CD4-positive, alpha-beta memory T cell (primary cell): ENCODE measurements around the gene L2HGDH. TPM values are rescaled to one million over a fixed set of nuclear protein-coding genes. Genes with fewer than 3 reads are reported as not detected.

Experiments
- CTCF ChIA-PET: fragments of 350-600 bp; sonication (Branson Sonifier 250); formaldehyde crosslinking; loops from one replicate; lab custom pipeline; 2021; ENCODE audit warnings: inconsistent platforms; ENCODE audit not compliant: partially characterized antibody; lab: Charles Lee
- POLR2A ChIA-PET: fragments of 350-600 bp; sonication (Branson Sonifier 250); formaldehyde crosslinking; loops from one replicate; lab custom pipeline; 2021; ENCODE audit not compliant: partially characterized antibody; lab: Charles Lee
- DNase-seq, 5 donors: peaks; one replicate each; pipeline versions ENCODE4 v3.0.0 to v3.0.0-alpha.2; 2020 to 2022; ENCODE audit warnings: mixed read lengths in 1 of 5
- H3K27ac ChIP-seq: one replicate; pipeline ENCODE4 v1.7.0; 2013; ENCODE audit warnings: low read depth, low read length
- H3K27me3 ChIP-seq: 2 replicates; pipeline ENCODE4 v1.7.0; 2013; ENCODE audit warnings: mild to moderate bottlenecking, low read length, moderate library complexity; ENCODE audit not compliant: insufficient read depth
- H3K36me3 ChIP-seq: 2 replicates; pipeline ENCODE4 v1.7.0; 2013; ENCODE audit warnings: mild to moderate bottlenecking, low read length, moderate library complexity; ENCODE audit not compliant: insufficient read depth
- H3K4me1 ChIP-seq: 2 replicates; pipeline ENCODE4 v1.7.0; 2013; ENCODE audit warnings: mild to moderate bottlenecking, low read length, moderate library complexity; ENCODE audit not compliant: insufficient read depth
- H3K4me3 ChIP-seq, 2 donors: one replicate each; pipeline ENCODE4 v1.7.0; 2013; ENCODE audit warnings: low read length in 2 of 2, mild to moderate bottlenecking in 1 of 2
- H3K9me3 ChIP-seq, 2 donors: one replicate each; pipeline ENCODE4 v1.7.0; 2013; ENCODE audit warnings: low read length in 2 of 2, control low read depth in 1 of 2; ENCODE audit not compliant: control insufficient read depth in 1 of 2
- H3K27ac Mint-ChIP-seq, 7 donors: one replicate each; pipeline ENCODE4 v1.8.0; 2020 to 2021; ENCODE audit warnings: mixed read lengths in 7 of 7, mild to moderate bottlenecking in 6 of 7, inconsistent platforms in 3 of 7, moderate library complexity in 3 of 7
- H3K27me3 Mint-ChIP-seq, 2 donors: one replicate each; pipeline ENCODE4 v1.8.0; 2020 to 2021; ENCODE audit warnings: mixed read lengths in 2 of 2
- H3K36me3 Mint-ChIP-seq, 2 donors: one replicate each; pipeline ENCODE4 v1.8.0; 2020 to 2021; ENCODE audit warnings: mixed read lengths in 2 of 2, inconsistent platforms in 1 of 2, mild to moderate bottlenecking in 1 of 2
- H3K4me1 Mint-ChIP-seq, 4 donors: one replicate each; pipeline ENCODE4 v1.8.0; 2020 to 2021; ENCODE audit warnings: mixed read lengths in 4 of 4, mild to moderate bottlenecking in 1 of 4
- H3K4me3 Mint-ChIP-seq, 8 donors: one replicate each; pipeline ENCODE4 v1.8.0; 2020 to 2021; ENCODE audit warnings: mixed read lengths in 8 of 8, mild to moderate bottlenecking in 7 of 8, moderate library complexity in 6 of 8, inconsistent platforms in 3 of 8
- H3K9me3 Mint-ChIP-seq, 8 donors: one replicate each; pipeline ENCODE4 v1.8.0; 2020 to 2021; ENCODE audit warnings: mixed read lengths in 8 of 8, mild to moderate bottlenecking in 5 of 8, inconsistent platforms in 3 of 8, moderate library complexity in 1 of 8
- intact Hi-C: fragments of 100-400 bp; cut with micrococcal nuclease; formaldehyde crosslinking; loops from one replicate; pipeline ENCODE4 v1.15.1; 2023
- polyA plus RNA-seq, 2 donors: library from polyadenylated mRNA; unstranded; fragments of 300-500 nt; fragmentation: Illumina TruSeq; gene quantifications; one replicate each; pipeline ENCODE4 v1.2.3, GENCODE V29; 2021
- total RNA-seq, 2 experiments: library from RNA; stranded (reverse); gene quantifications; one replicate each; pipeline ENCODE4 v1.2.3, GENCODE V29; 2021

Gene L2HGDH
- total and polyA plus RNA-seq, 4 experiments from 2014 or later: 3.0 to 6.1 (median 5.2) TPM

GRCh38 chr14:50233951-50234250, 78.1 kb downstream of the L2HGDH start:
- peaks cover 20 to 42% (median 30%) of the 10 kb centered on the region in 4 donors for H3K4me1 Mint-ChIP-seq
- Histone ChIP-seq H3K36me3 (no peaks in the 10 kb centered on the region), H3K9me3 (no peaks in the 10 kb centered on the region), H3K27me3 (no peaks in the 10 kb centered on the region), H3K4me1 (peaks cover 37% of the 10 kb centered on the region), H3K27ac (no peak overlapping the region), H3K4me3 (no peak overlapping the region)
- peak overlapping the region; percentile 57 to 88 (median 82) for H3K4me3 Mint-ChIP-seq
- peak in 2 of 5 donors; percentile 11 to 14 for DNase-seq
- ChIA-PET POLR2A (no interaction called here), CTCF (interaction anchor here (1.4 kb wide), 1 partner anchor 10 kb away, joined by 5 read pairs; no protein-coding TSS in a partner anchor)
- H3K27me3 Mint-ChIP-seq: no peaks in the 10 kb centered on the region
- H3K36me3 Mint-ChIP-seq: peaks cover 0 to 9% of the 10 kb centered on the region in 2 donors
- H3K9me3 Mint-ChIP-seq: no peaks in the 10 kb centered on the region
- peak overlapping the region; percentile 5 to 90 (median 68) for H3K27ac Mint-ChIP-seq
- intact Hi-C loops: loop anchor here (5.0 kb wide), 1 partner anchor 647 kb away; the partner anchor contains the start of gene RPS29

GRCh38 chr14:50233166-50233950, 78.7 kb downstream of the L2HGDH start:
- no peaks in the 10 kb centered on the region for H3K27me3 Mint-ChIP-seq
- peak in 2 of 5 donors; percentile 27 to 53 for DNase-seq
- H3K27ac ChIP-seq: no peak overlapping the region
- H3K36me3 Mint-ChIP-seq: peaks cover 0 to 9% of the 10 kb centered on the region in 2 donors
- H3K9me3 ChIP-seq: no peaks in the 10 kb centered on the region
- peak overlapping the region; percentile 5 to 94 (median 68) for H3K27ac Mint-ChIP-seq
- H3K4me3 ChIP-seq: no peak overlapping the region
- no peaks in the 10 kb centered on the region for H3K36me3 ChIP-seq
- H3K4me1 Mint-ChIP-seq: peaks cover 23 to 47% (median 34%) of the 10 kb centered on the region in 4 donors
- POLR2A ChIA-PET: no interaction called here
- intact Hi-C loops: loop anchor here (5.0 kb wide), 1 partner anchor 646 kb away; the partner anchor contains the start of gene RPS29
- H3K9me3 Mint-ChIP-seq: peaks cover 0 to 2% (median 0%) of the 10 kb centered on the region in 8 donors
- no peaks in the 10 kb centered on the region for H3K27me3 ChIP-seq
- H3K4me1 ChIP-seq: peaks cover 42% of the 10 kb centered on the region
- CTCF ChIA-PET: interaction anchor here (0.7 to 1.7 kb wide), 4 partner anchors 9 to 380 kb away, joined by 3 to 6 read pairs (median 4); partner anchors contain the start of genes DMAC2L, L2HGDH and NEMF
- peak overlapping the region; percentile 57 to 88 (median 83) for H3K4me3 Mint-ChIP-seq

- H3K4me3 Mint-ChIP-seq: peak overlapping the region; percentile 81 to 88 (median 86)
- H3K27ac ChIP-seq: peak overlapping the region; percentile 81
- H3K27ac Mint-ChIP-seq: peak overlapping the region; percentile 89 to 94 (median 93)
- H3K9me3 Mint-ChIP-seq: peaks cover 0 to 2% (median 0%) of the 10 kb centered on the region in 8 donors
- ChIA-PET POLR2A (interaction anchor here (0.6 to 1.6 kb wide), 10 partner anchors 23 to 646 kb away, joined by 3 to 15 read pairs (median 4); partner anchors contain the start of genes DMAC2L, KLHDC2, L2HGDH and LRR1), CTCF (interaction anchor here (0.7 to 1.7 kb wide), 3 partner anchors 28 to 379 kb away, joined by 3 to 6 read pairs (median 3); partner anchors contain the start of genes DMAC2L, L2HGDH and NEMF)
- peak overlapping the region; percentile 50 to 81 for H3K4me3 ChIP-seq
- H3K36me3 Mint-ChIP-seq: peaks cover 0 to 9% of the 10 kb centered on the region in 2 donors
- no peak for DNase-seq
- intact Hi-C loops: loop anchor here (5.0 kb wide), 1 partner anchor 645 kb away; the partner anchor contains the start of gene RPS29
- no peaks in the 10 kb centered on the region for H3K36me3 ChIP-seq
- peaks cover 43% of the 10 kb centered on the region for H3K4me1 ChIP-seq
- H3K27me3 ChIP-seq: no peaks in the 10 kb centered on the region
- no peaks in the 10 kb centered on the region for H3K27me3 Mint-ChIP-seq
- peaks cover 24 to 52% (median 35%) of the 10 kb centered on the region in 4 donors for H3K4me1 Mint-ChIP-seq
- H3K9me3 ChIP-seq: no peaks in the 10 kb centered on the region
These were observed 79.8 kb downstream of the L2HGDH start for GRCh38 chr14:50232276-50232642.

GRCh38 chr14:50231475-50232275, 80.4 kb downstream of the L2HGDH start, which contains the start of gene SOS2:
TSS of gene SOS2 (minus strand) at chr14:50231578. CDS start at chr14:50231283, 295 bp downstream.
- intact Hi-C loops: loop anchor here (1.0 to 5.0 kb wide), 8 partner anchors 17 to 644 kb away; partner anchors contain the start of genes DMAC2L, L2HGDH, MAP4K5 and MGAT2
- Mint-ChIP-seq H3K9me3 (peaks cover 0 to 2% (median 0%) of the 10 kb centered on the region in 8 donors), H3K4me3 (peak within 1 kb of the TSS; percentile 86 to 97 (median 90)), H3K27ac (peak within 1 kb of the TSS; percentile 90 to 98 (median 95)), H3K36me3 (peaks cover 0 to 9% of the 10 kb centered on the region in 2 donors), H3K27me3 (no peaks in the 10 kb centered on the region), H3K4me1 (peaks cover 27 to 56% (median 38%) of the 10 kb centered on the region in 4 donors)
- Histone ChIP-seq H3K9me3 (no peaks in the 10 kb centered on the region), H3K27ac (peak within 1 kb of the TSS; percentile 81), H3K36me3 (no peaks in the 10 kb centered on the region), H3K27me3 (no peaks in the 10 kb centered on the region), H3K4me3 (peak within 1 kb of the TSS; percentile 50 to 81), H3K4me1 (peaks cover 48% of the 10 kb centered on the region)
- CTCF ChIA-PET: interaction anchor here (1.7 kb wide), 1 partner anchor 379 kb away, joined by 6 read pairs; the partner anchor contains the start of gene NEMF
- POLR2A ChIA-PET: interaction anchor here (0.6 to 1.6 kb wide), 17 partner anchors 11 to 645 kb away, joined by 3 to 15 read pairs (median 4); partner anchors contain the start of genes ARF6, DMAC2L, DNAAF2 and KLHDC2
- peak; percentile 83 to 89 (median 83) for DNase-seq

- intact Hi-C loops: loop anchor here (1.0 to 5.0 kb wide), 8 partner anchors 16 to 644 kb away; partner anchors contain the start of genes DMAC2L, L2HGDH, MAP4K5 and MGAT2
- Histone ChIP-seq H3K36me3 (no peaks in the 10 kb centered on the region), H3K27me3 (no peaks in the 10 kb centered on the region), H3K27ac (peak overlapping the region; percentile 81), H3K4me3 (peak overlapping the region; percentile 12 to 71), H3K4me1 (peaks cover 56% of the 10 kb centered on the region), H3K9me3 (no peaks in the 10 kb centered on the region)
- DNase-seq: peak; percentile 50 to 67 (median 53)
- Mint-ChIP-seq H3K27me3 (no peaks in the 10 kb centered on the region), H3K27ac (peak overlapping the region; percentile 89 to 98 (median 95)), H3K36me3 (peaks cover 0 to 9% of the 10 kb centered on the region in 2 donors), H3K9me3 (peaks cover 0 to 2% (median 0%) of the 10 kb centered on the region in 8 donors), H3K4me3 (peak overlapping the region; percentile 86 to 97 (median 90)), H3K4me1 (peaks cover 35 to 64% (median 46%) of the 10 kb centered on the region in 4 donors)
- ChIA-PET CTCF (no interaction called here), POLR2A (interaction anchor here (0.8 to 1.6 kb wide), 15 partner anchors 10 to 644 kb away, joined by 3 to 15 read pairs (median 4); partner anchors contain the start of genes ARF6, DMAC2L, KLHDC2 and L2HGDH)
These were observed 81.1 kb downstream of the L2HGDH start for GRCh38 chr14:50230701-50231474.

GRCh38 chr14:50230401-50230700, 81.7 kb downstream of the L2HGDH start:
- H3K4me1 Mint-ChIP-seq: peaks cover 38 to 70% (median 51%) of the 10 kb centered on the region in 4 donors
- peak in 1 of 5 donors; percentile 67 for DNase-seq

More at GRCh38 chr14:50230401-50230700, 81.7 kb downstream of the L2HGDH start:
- H3K27ac Mint-ChIP-seq: peak overlapping the region; percentile 89 to 98 (median 95)
- H3K36me3 ChIP-seq: no peaks in the 10 kb centered on the region
- H3K27ac ChIP-seq: peak overlapping the region; percentile 60
- H3K4me3 ChIP-seq: peak overlapping the region; percentile 12 to 71
- peak overlapping the region; percentile 86 to 97 (median 90) for H3K4me3 Mint-ChIP-seq
- peaks cover 0 to 2% (median 0%) of the 10 kb centered on the region in 8 donors for H3K9me3 Mint-ChIP-seq
- H3K4me1 ChIP-seq: peaks cover 61% of the 10 kb centered on the region
- no peaks in the 10 kb centered on the region for H3K27me3 ChIP-seq
- intact Hi-C loops: loop anchor here (2.0 to 5.0 kb wide), 7 partner anchors 16 to 643 kb away; partner anchors contain the start of genes DMAC2L, L2HGDH, MAP4K5 and MGAT2
- ChIA-PET CTCF (no interaction called here), POLR2A (interaction anchor here (1.1 to 1.6 kb wide), 5 partner anchors 23 to 631 kb away, joined by 3 to 15 read pairs (median 4); partner anchors contain the start of genes DMAC2L, L2HGDH and LRR1)
- no peaks in the 10 kb centered on the region for H3K27me3 Mint-ChIP-seq
- H3K9me3 ChIP-seq: no peaks in the 10 kb centered on the region
- H3K36me3 Mint-ChIP-seq: peaks cover 0 to 9% of the 10 kb centered on the region in 2 donors
